Activated CD4-positive, alpha-beta T cell treated with anti-CD3 and anti-CD28 coated beads for 1 hour (primary cell): Measurements from ENCODE around the gene TRIM41.
"Not testable (repeated sequence)": the region's sequence is repeated elsewhere in the genome, so short reads cannot be mapped to it uniquely, and the experiment has no call there.

Experiments
- DNase-seq: peaks from one replicate; pipeline ENCODE4 v3.0.0-alpha.2; 2020

The TRIM41 gene

GRCh38 chr5:181223058-181223728 lies at the start of gene TRIM41:
TRIM41 (plus strand) TSS chr5:181223281; CDS start chr5:181224000, 719 bp downstream.
- DNase-seq = peak; percentile 96

GRCh38 chr5:181173420-181174342 lies 49.4 kb upstream of the TRIM41 start:
- DNase-seq = peak; percentile 42

GRCh38 chr5:181176254-181176952 lies 46.7 kb upstream of the TRIM41 start:
- DNase-seq = no peak

GRCh38 chr5:181177559-181177958 lies 45.5 kb upstream of the TRIM41 start:
- DNase-seq = not testable (repeated sequence)

GRCh38 chr5:181181650-181182565 lies 41.2 kb upstream of the TRIM41 start:
- peak; percentile 46 for DNase-seq

- DNase-seq = no peak
These were observed 40.4 kb upstream of the TRIM41 start for GRCh38 chr5:181182651-181183050.

- DNase-seq = no peak
These were observed 38.2 kb upstream of the TRIM41 start for GRCh38 chr5:181184845-181185216.

GRCh38 chr5:181185560-181185959 lies 37.5 kb upstream of the TRIM41 start:
- no peak for DNase-seq

GRCh38 chr5:181186022-181186421 lies 37.1 kb upstream of the TRIM41 start:
- DNase-seq = no peak

- no peak for DNase-seq
These were observed 36.0 kb upstream of the TRIM41 start for GRCh38 chr5:181186986-181187499.

- DNase-seq = no peak
These were observed 35.4 kb upstream of the TRIM41 start for GRCh38 chr5:181187500-181188213.

- DNase-seq = peak; percentile 78
These were observed 34.2 kb upstream of the TRIM41 start for GRCh38 chr5:181188700-181189362.

GRCh38 chr5:181189363-181189961 lies 33.6 kb upstream of the TRIM41 start:
- peak; percentile 40 for DNase-seq

GRCh38 chr5:181189962-181190710 lies 32.9 kb upstream of the TRIM41 start:
- DNase-seq = no peak

- DNase-seq = no peak
These were observed 32.2 kb upstream of the TRIM41 start for GRCh38 chr5:181190711-181191525.

GRCh38 chr5:181191526-181192336 lies 31.4 kb upstream of the TRIM41 start:
- peak; percentile 96 for DNase-seq

GRCh38 chr5:181192337-181193046 lies 30.6 kb upstream of the TRIM41 start:
- no peak for DNase-seq
